Subcutaneous abdominal adipose tissue (tissue), 5 donors: ENCODE measurements around the gene PMM2.
A peak's percentile ranks its signal among the peaks of the same experiment; 100 is the strongest.
"Not testable (repeated sequence)": the region's sequence is repeated elsewhere in the genome, so short reads cannot be mapped to it uniquely, and the experiment has no call there.

ENCODE experiments used
- H3K27ac ChIP-seq: one replicate; pipeline ENCODE4 v1.7.0; 2013; ENCODE audit warnings: low read depth, mild to moderate bottlenecking, inconsistent platforms, low read length, moderate library complexity
- H3K27me3 ChIP-seq, 5 donors: one replicate each; pipeline ENCODE4 v1.7.0; 2013; ENCODE audit warnings: low read length in 5 of 5, inconsistent platforms in 1 of 5; ENCODE audit not compliant: control insufficient read depth in 5 of 5, insufficient read depth in 4 of 5
- H3K36me3 ChIP-seq, 5 donors: one replicate each; pipeline ENCODE4 v1.7.0; 2013; ENCODE audit warnings: low read length in 5 of 5; ENCODE audit not compliant: control insufficient read depth in 5 of 5, insufficient read depth in 5 of 5
- H3K4me1 ChIP-seq, 5 donors: one replicate each; pipeline ENCODE4 v1.7.0; 2013; ENCODE audit warnings: low read length in 5 of 5, mild to moderate bottlenecking in 3 of 5, moderate library complexity in 1 of 5; ENCODE audit not compliant: control insufficient read depth in 5 of 5, insufficient read depth in 5 of 5
- H3K4me3 ChIP-seq, 5 donors: one replicate each; pipeline ENCODE4 v1.7.0; 2013; ENCODE audit warnings: low read length in 5 of 5, low read depth in 1 of 5
- H3K9ac ChIP-seq, 5 donors: one replicate each; pipeline ENCODE4 v1.7.0; 2013; ENCODE audit warnings: low read length in 5 of 5, mild to moderate bottlenecking in 4 of 5, moderate library complexity in 3 of 5
- H3K9me3 ChIP-seq, 5 donors: one replicate each; pipeline ENCODE4 v1.7.0; 2013; ENCODE audit warnings: low read length in 5 of 5; ENCODE audit not compliant: control insufficient read depth in 5 of 5
- donor health status: healthy.
- donor health status: healthy.
- donor health status: healthy.
- donor health status: healthy.
- donor health status: healthy.

PMM2 gene

GRCh38 chr16:8798174-8798527, 512 bp downstream of the PMM2 start:
- no peaks in the 10 kb centered on the region for H3K9me3 ChIP-seq
- H3K9ac ChIP-seq, result peak overlapping the region; percentile 94 to 99 (median 98)
- peaks cover 9 to 37% (median 32%) of the 10 kb centered on the region in 5 donors for H3K4me1 ChIP-seq
- H3K27me3 ChIP-seq, result peaks cover 0 to 2% (median 0%) of the 10 kb centered on the region in 5 donors
- peak overlapping the region; percentile 96 for H3K27ac ChIP-seq
- H3K36me3 ChIP-seq, result peaks cover 10 to 16% (median 15%) of the 10 kb centered on the region in 5 donors
- H3K4me3 ChIP-seq, result peak overlapping the region; percentile 90 to 99 (median 95)

- H3K9ac ChIP-seq, result peak overlapping the region; percentile 94 to 99 (median 98)
- peaks cover 0 to 2% (median 0%) of the 10 kb centered on the region in 5 donors for H3K27me3 ChIP-seq
- H3K4me1 ChIP-seq, result peaks cover 9 to 37% (median 32%) of the 10 kb centered on the region in 5 donors
- no peaks in the 10 kb centered on the region for H3K9me3 ChIP-seq
- H3K36me3 ChIP-seq, result peaks cover 13 to 19% (median 19%) of the 10 kb centered on the region in 5 donors
- peak overlapping the region; percentile 90 to 99 (median 95) for H3K4me3 ChIP-seq
- H3K27ac ChIP-seq, result peak overlapping the region; percentile 96
These were observed 1.0 kb downstream of the PMM2 start for GRCh38 chr16:8798535-8799157.

- H3K4me3 ChIP-seq, result no peak overlapping the region
- no peak overlapping the region for H3K9ac ChIP-seq
- H3K27ac ChIP-seq, result no peak overlapping the region
- H3K27me3 ChIP-seq, result peaks cover 0 to 2% (median 0%) of the 10 kb centered on the region in 5 donors
- H3K36me3 ChIP-seq, result peaks cover 23 to 46% (median 38%) of the 10 kb centered on the region in 5 donors
- peaks cover 5 to 28% (median 27%) of the 10 kb centered on the region in 5 donors for H3K4me1 ChIP-seq
- H3K9me3 ChIP-seq, result no peaks in the 10 kb centered on the region
These were observed 4.1 kb downstream of the PMM2 start for GRCh38 chr16:8801701-8802100.

GRCh38 chr16:8803733-8804132, 6.1 kb downstream of the PMM2 start:
- not testable (repeated sequence) for H3K27ac ChIP-seq, H3K9ac ChIP-seq, H3K4me3 ChIP-seq, H3K9me3 ChIP-seq, H3K27me3 ChIP-seq
- peaks cover 23 to 66% (median 54%) of the 10 kb centered on the region in 5 donors for H3K36me3 ChIP-seq
- peaks cover 3 to 19% (median 14%) of the 10 kb centered on the region in 5 donors for H3K4me1 ChIP-seq

DNA sequence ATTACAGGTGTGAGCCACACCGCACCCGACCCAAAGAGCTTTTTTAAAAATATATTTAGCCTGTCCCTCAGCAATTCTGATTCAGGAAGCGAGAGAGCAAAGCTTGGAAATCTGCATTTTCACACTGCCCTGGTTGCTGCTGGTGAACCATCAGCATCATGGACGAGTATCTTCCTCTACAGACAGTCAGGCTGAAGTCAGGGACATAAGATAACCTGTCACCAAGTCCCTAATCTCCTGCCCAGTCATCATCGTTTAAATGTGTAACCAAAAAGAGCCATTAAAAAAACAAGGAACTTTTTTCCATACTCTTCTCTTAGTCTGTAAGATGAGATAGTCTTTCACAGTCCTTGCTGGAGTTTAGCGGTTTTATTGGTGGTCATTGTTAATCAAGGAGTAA, 6.7 kb downstream of the PMM2 start:
- Histone ChIP-seq H3K27ac (no peak overlapping the region), H3K9ac (no peak overlapping the region), H3K4me1 (peaks cover 2 to 19% (median 12%) of the 10 kb centered on the region in 5 donors), H3K9me3 (no peaks in the 10 kb centered on the region), H3K4me3 (no peak overlapping the region), H3K27me3 (no peaks in the 10 kb centered on the region), H3K36me3 (peaks cover 23 to 72% (median 57%) of the 10 kb centered on the region in 5 donors)

DNA sequence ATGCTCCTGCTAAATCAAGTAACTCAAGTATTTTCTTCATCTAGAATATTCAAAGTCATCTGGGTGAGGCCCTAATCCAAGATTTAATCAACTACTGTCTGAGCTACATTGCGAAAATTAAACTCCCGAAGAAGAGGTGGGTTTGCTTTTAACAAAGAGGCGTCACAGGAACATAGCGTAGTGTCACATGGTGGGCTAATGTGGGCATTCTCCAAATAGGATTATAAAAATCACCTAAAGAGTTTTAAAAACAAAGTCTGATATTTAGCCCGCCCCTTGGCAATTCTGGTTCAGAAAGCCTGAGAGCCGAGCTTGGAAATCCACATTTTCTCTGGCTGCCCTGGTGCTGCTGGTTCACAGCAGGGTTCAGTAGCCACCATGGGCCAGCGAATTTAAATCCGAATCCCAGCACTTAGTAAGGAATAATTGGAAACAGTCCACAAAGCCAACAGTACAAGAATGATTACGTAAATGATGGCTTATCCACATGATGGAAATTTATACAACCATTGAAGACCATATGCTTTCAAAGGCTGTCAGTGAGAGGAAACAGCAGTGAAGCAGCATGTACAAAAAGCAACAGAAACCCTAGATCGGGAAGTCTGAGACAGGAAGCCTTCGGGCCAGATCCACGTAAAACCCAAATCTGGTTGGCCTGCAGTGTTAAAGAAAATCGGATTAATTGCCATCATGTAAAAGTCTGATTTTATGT, 8.8 kb downstream of the PMM2 start:
- no peaks in the 10 kb centered on the region for H3K9me3 ChIP-seq
- H3K36me3 ChIP-seq, result peaks cover 28 to 92% (median 66%) of the 10 kb centered on the region in 5 donors

GRCh38 chr16:8807189-8807588, 9.6 kb downstream of the PMM2 start:
- peaks cover 31 to 93% (median 67%) of the 10 kb centered on the region in 5 donors for H3K36me3 ChIP-seq
- no peak overlapping the region for H3K27ac ChIP-seq
- no peak overlapping the region for H3K4me3 ChIP-seq
- no peaks in the 10 kb centered on the region for H3K27me3 ChIP-seq
- H3K4me1 ChIP-seq, result peaks cover 2 to 14% (median 5%) of the 10 kb centered on the region in 5 donors
- no peak overlapping the region for H3K9ac ChIP-seq
- no peaks in the 10 kb centered on the region for H3K9me3 ChIP-seq

More for the DNA sequence above, 8.8 kb downstream of the PMM2 start:
- no peak overlapping the region for H3K27ac ChIP-seq
- H3K27me3 ChIP-seq, result no peaks in the 10 kb centered on the region
- no peak overlapping the region for H3K9ac ChIP-seq
- no peak overlapping the region for H3K4me3 ChIP-seq
- H3K4me1 ChIP-seq, result peaks cover 2 to 14% (median 5%) of the 10 kb centered on the region in 5 donors

- Histone ChIP-seq H3K9me3 (no peaks in the 10 kb centered on the region), H3K36me3 (peaks cover 29 to 93% (median 67%) of the 10 kb centered on the region in 5 donors)
These were observed 10.4 kb downstream of the PMM2 start for GRCh38 chr16:8808009-8808408.

GRCh38 chr16:8808613-8809353, 11.1 kb downstream of the PMM2 start:
- Histone ChIP-seq H3K9ac (peak overlapping the region in 1 of 5 donors; percentile 4), H3K36me3 (peaks cover 24 to 96% (median 70%) of the 10 kb centered on the region in 5 donors)

More at GRCh38 chr16:8808009-8808408, 10.4 kb downstream of the PMM2 start:
- peak overlapping the region; percentile 22 for H3K27ac ChIP-seq
- no peak overlapping the region for H3K4me3 ChIP-seq
- no peaks in the 10 kb centered on the region for H3K27me3 ChIP-seq
- H3K4me1 ChIP-seq, result peaks cover 2 to 14% (median 5%) of the 10 kb centered on the region in 5 donors
- H3K9ac ChIP-seq, result no peak overlapping the region

More at GRCh38 chr16:8808613-8809353, 11.1 kb downstream of the PMM2 start:
- Histone ChIP-seq H3K27ac (peak overlapping the region; percentile 22), H3K9me3 (no peaks in the 10 kb centered on the region), H3K4me1 (peaks cover 2 to 14% (median 5%) of the 10 kb centered on the region in 5 donors), H3K27me3 (no peaks in the 10 kb centered on the region), H3K4me3 (no peak overlapping the region)
